Kidney (tissue), 14 donors: ENCODE data around the gene AGBL5. TPM values are rescaled to one million over a fixed set of nuclear protein-coding genes. Genes with fewer than 3 reads are reported as not detected.
"Not testable (repeated sequence)": the region's sequence is repeated elsewhere in the genome, so short reads cannot be mapped to it uniquely, and the experiment has no call there.

Experiments used
- DNase-seq, 5 donors: peaks; one replicate each; pipeline ENCODE4 v3.0.0-alpha.2; 2013 to 2020
- FAIRE-seq: peaks from 2 replicates; lab custom pipeline; 2012; peaks lifted over from hg19 to GRCh38; lab: Jason Lieb, UNC
- H3K27ac ChIP-seq, 2 donors: one replicate each; pipeline ENCODE4 v1.7.0; 2013; ENCODE audit warnings: low read depth in 2 of 2, low read length in 2 of 2, inconsistent platforms in 1 of 2
- H3K27me3 ChIP-seq: one replicate; pipeline ENCODE4 v1.7.1; 2013; ENCODE audit warnings: low read length, inconsistent platforms; ENCODE audit not compliant: control insufficient read depth, insufficient read depth
- H3K36me3 ChIP-seq, 3 donors: one replicate each; pipeline versions ENCODE4 v1.7.0 to v1.7.1; 2013; ENCODE audit warnings: low read length in 3 of 3, control low read depth in 1 of 3, inconsistent platforms in 1 of 3; ENCODE audit not compliant: insufficient read depth in 3 of 3, control insufficient read depth in 2 of 3
- H3K4me1 ChIP-seq, 3 donors: one replicate each; pipeline versions ENCODE4 v1.7.0 to v1.7.1; 2013; ENCODE audit warnings: low read length in 3 of 3, inconsistent platforms in 1 of 3, low read depth in 1 of 3; ENCODE audit not compliant: control insufficient read depth in 2 of 3, insufficient read depth in 2 of 3
- H3K4me3 ChIP-seq, 3 donors: one replicate each; pipeline versions ENCODE4 v1.7.0 to v1.8.1; 2013; ENCODE audit warnings: low read length in 3 of 3, control low read depth in 1 of 3, inconsistent platforms in 1 of 3
- H3K9ac ChIP-seq, 3 donors: one replicate each; pipeline versions ENCODE4 v1.7.0 to v1.7.1; 2013; ENCODE audit warnings: low read length in 3 of 3, control low read depth in 1 of 3, inconsistent platforms in 1 of 3
- H3K9me3 ChIP-seq, 3 donors: one replicate each; pipeline versions ENCODE4 v1.7.0 to v1.7.1; 2013; ENCODE audit warnings: low read length in 3 of 3, control low read depth in 1 of 3, inconsistent platforms in 1 of 3; ENCODE audit not compliant: control insufficient read depth in 2 of 3, insufficient read depth in 1 of 3
- CTCF ChIP-seq: IDR thresholded peaks from 3 replicates; pipeline ENCODE4 v1.5.1; 2012; ENCODE audit warnings: mild to moderate bottlenecking, moderate library complexity, borderline replicate concordance; ENCODE audit not compliant: insufficient read depth; ENCODE audit errors: extremely low read depth
- intact Hi-C: fragments of 100-400 bp; cut with DNase I; formaldehyde crosslinking; loops from one replicate; pipeline ENCODE4 v1.11.1; 2022
- polyA plus RNA-seq: library from polyadenylated mRNA; stranded (reverse); fragments of 350-450 nt; fragmentation: Illumina TruSeq; extraction: RNeasy Lipid Tissue Mini Kit (QIAGEN cat#74804); gene quantifications from one replicate; pipeline ENCODE4 v1.2.3, GENCODE V29; 2014; ENCODE audit warnings: low read depth, low replicate concordance; ENCODE audit not compliant: insufficient read depth
- total RNA-seq: library from RNA; stranded (reverse); fragmentation: NEBNext Ultra II Directional; extraction: Animal tissue kit (Norgen Biotek cat#: 25700); gene quantifications from one replicate; pipeline ENCODE4 v1.2.1, GENCODE V29; 2021
- donor health status: control.
- donor health status: control.
- donor health status: control.
- donor health status: control.
- donor health status: control.
- donor health status: DM: yes; HTN: yes; CAD: no.
- donor health status: Normal renal cell carcinoma (clear cell type).

AGBL5 gene
- total and polyA plus RNA-seq, 2 donors from 2014 or later: 33.4 to 36.5 TPM

- H3K27me3 ChIP-seq, H3K4me1 ChIP-seq, H3K4me3 ChIP-seq, H3K27ac ChIP-seq, intact Hi-C loops, FAIRE-seq, H3K9ac ChIP-seq, H3K9me3 ChIP-seq, H3K36me3 ChIP-seq: not testable (repeated sequence)
- peak in 1 of 5 donors; percentile 59 for DNase-seq
These were observed 60.1 kb downstream of the AGBL5 start for GRCh38 chr2:27111392-27112078.

GRCh38 chr2:27115519-27115918 is 64.1 kb downstream of the AGBL5 start:
- H3K4me1 ChIP-seq: peaks cover 0 to 9% (median 0%) of the 10 kb centered on the region in 3 donors
- TF ChIP-seq CTCF: no peak
- no peaks in the 10 kb centered on the region for H3K36me3 ChIP-seq
- intact Hi-C loops: no loop called here
- peaks cover 7% of the 10 kb centered on the region for H3K27me3 ChIP-seq
- no peak overlapping the region for H3K4me3 ChIP-seq
- H3K9ac ChIP-seq: no peak overlapping the region
- FAIRE-seq: no peak
- no peak overlapping the region for H3K27ac ChIP-seq
- DNase-seq: no peak
- H3K9me3 ChIP-seq: peaks cover 0 to 1% (median 0%) of the 10 kb centered on the region in 3 donors

- Histone ChIP-seq H3K27me3 (peaks cover 7% of the 10 kb centered on the region), H3K4me1 (peaks cover 0 to 9% (median 0%) of the 10 kb centered on the region in 3 donors), H3K9ac (no peak overlapping the region), H3K27ac (no peak overlapping the region), H3K4me3 (no peak overlapping the region), H3K36me3 (no peaks in the 10 kb centered on the region), H3K9me3 (peaks cover 0 to 1% (median 0%) of the 10 kb centered on the region in 3 donors)
- DNase-seq (no peak), FAIRE-seq (no peak)
- TF ChIP-seq CTCF: no peak
- intact Hi-C loops: no loop called here
These were observed 66.6 kb downstream of the AGBL5 start for GRCh38 chr2:27117995-27118524.

- Histone ChIP-seq H3K4me3 (peak within 1 kb of the TSS; percentile 61 to 71 (median 68)), H3K27me3 (peaks cover 7% of the 10 kb centered on the region), H3K36me3 (no peaks in the 10 kb centered on the region), H3K9ac (peak within 1 kb of the TSS in 1 of 3 donors; percentile 36), H3K9me3 (peaks cover 0 to 1% (median 0%) of the 10 kb centered on the region in 3 donors), H3K27ac (no peak within 1 kb of the TSS), H3K4me1 (peaks cover 0 to 11% (median 0%) of the 10 kb centered on the region in 3 donors)
- intact Hi-C loops: no loop called here
- TF ChIP-seq CTCF: no peak
- FAIRE-seq (no peak), DNase-seq (peak in 2 of 5 donors; percentile 23 to 37)
These were observed 67.3 kb downstream of the AGBL5 start, which contains the start of gene CGREF1 for GRCh38 chr2:27118525-27119329. Gene CGREF1 (minus strand): TSS chr2:27119128. CDS start chr2:27104366, 14,762 bp downstream.

GRCh38 chr2:27119330-27119670 is 67.8 kb downstream of the AGBL5 start:
- intact Hi-C loops, DNase-seq, H3K9me3 ChIP-seq, FAIRE-seq, H3K27ac ChIP-seq, H3K36me3 ChIP-seq, H3K27me3 ChIP-seq: not testable (repeated sequence)
- Histone ChIP-seq H3K9ac (peak overlapping the region in 1 of 3 donors; percentile 36), H3K4me1 (peaks cover 0 to 15% (median 0%) of the 10 kb centered on the region in 3 donors), H3K4me3 (peak overlapping the region; percentile 61 to 71 (median 68))
